ENCODE measurements around the gene SMAD2. TPM values are rescaled to one million over a fixed set of nuclear protein-coding genes. Genes with fewer than 3 reads are reported as not detected.

Gene SMAD2
- total and polyA plus RNA-seq, 2 of the 8 experiments (the other 6 are each of a cell fraction or from before 2014, with no cell fraction given) = 28.4 to 124 TPM

GRCh38 chr18:47800756-47801155 is 129.7 kb downstream of the SMAD2 start:
- Histone ChIP-seq H2BK12ac (ENCODE audit: low read depth, low read length) (no peak overlapping the region), H3K9ac (replicated peaks in 1 of 4; ENCODE audit: extremely low read depth in 1 of 4, low read depth in 3 of 4, low read length in 3 of 4) (no peak overlapping the region), H4K20me1 (replicated peaks in 1 of 2; ENCODE audit: control insufficient read depth in 1 of 2, insufficient read depth in 2 of 2, low read length in 2 of 2) (no peaks in the 10 kb centered on the region), H3K9me3 (ENCODE audit: insufficient read depth in 2 of 2, low read depth in 1 of 2, low read length in 1 of 2) (no peaks in the 10 kb centered on the region; a peak in 1 of 4 replicates), H3K4me1 (replicated peaks in 1 of 4; ENCODE audit: control insufficient read depth in 3 of 4, insufficient read depth in 4 of 4, low read length in 3 of 4) (peaks cover 0 to 3% (median 0%) of the 10 kb centered on the region in 4 experiments; a peak in 2 of 7 replicates), H2AK5ac (ENCODE audit: low read depth, low read length) (no peak overlapping the region), H3K18ac (ENCODE audit: extremely low read depth, low read length) (no peak overlapping the region), H3K14ac (ENCODE audit: insufficient read length) (no peak overlapping the region), H3K36me3 (ENCODE audit: control insufficient read depth in 2 of 4, insufficient read depth in 4 of 4, low read length in 3 of 4) (no peaks in the 10 kb centered on the region), H3K79me1 (ENCODE audit: low read depth, low read length) (no peaks in the 10 kb centered on the region), H2BK5ac (ENCODE audit: low read depth, low read length) (no peak overlapping the region), H2AFZ (ENCODE audit: low read length) (no peak overlapping the region), H3K4ac (replicated peaks; ENCODE audit: insufficient read length, low read depth, low read length) (no peak overlapping the region), H4K5ac (ENCODE audit: insufficient read length, low read depth, low read length) (no peak overlapping the region), H3K23me2 (ENCODE audit: low read depth, low read length) (peaks cover 2% of the 10 kb centered on the region; the same call in 1 of the 2 replicates), H2BK20ac (ENCODE audit: low read length) (no peak overlapping the region), H3K79me2 (ENCODE audit: control insufficient read depth in 1 of 2, insufficient read depth in 2 of 2, low read length in 2 of 2) (no peaks in the 10 kb centered on the region), H3K4me2 (ENCODE audit: insufficient read depth in 1 of 2, low read depth in 2 of 2, low read length in 2 of 2) (no peak overlapping the region), H3K56ac (replicated peaks; ENCODE audit: insufficient read length, low read depth, low read length) (no peak overlapping the region), H3K27me3 (replicated peaks in 1 of 4; ENCODE audit: control insufficient read depth in 3 of 4, extremely low read depth in 1 of 4, insufficient read depth in 3 of 4, low read length in 3 of 4) (no peaks in the 10 kb centered on the region), H3K4me3 (ENCODE audit: extremely low read depth in 1 of 4, insufficient read depth in 2 of 4, low read depth in 3 of 4, low read length in 4 of 4) (no peak overlapping the region), H2BK120ac (replicated peaks; ENCODE audit: low read depth, low read length) (no peak overlapping the region), H2BK15ac (ENCODE audit: low read length) (no peak overlapping the region), H3K23ac (ENCODE audit: insufficient read length) (no peak overlapping the region), H4K91ac (replicated peaks; ENCODE audit: insufficient read length, low read length) (no peak overlapping the region), H3K27ac (ENCODE audit: low read depth, low read length) (no peak overlapping the region), H4K8ac (ENCODE audit: extremely low read depth, insufficient read depth, low read length) (no peak overlapping the region)
- ChIA-PET POLR2A (ENCODE audit: partially characterized antibody) (interaction anchor here (1.8 kb wide), 1 partner anchor 18 kb away, joined by 5 read pairs; no protein-coding TSS in a partner anchor), CTCF (ENCODE audit: partially characterized antibody) (interaction anchor here (2.3 kb wide), 1 partner anchor 11 kb away, joined by 7 read pairs; no protein-coding TSS in a partner anchor)
- DNase-seq (ENCODE audit: low read depth in 1 of 2, low spot score in 2 of 2) (no peak), FAIRE-seq (no peak)
- TF ChIP-seq CEBPB (IDR thresholded peaks at IDR 0.05; ENCODE audit: low read depth, low read length) (no peak), RAD21 (IDR thresholded peaks at IDR 0.05 in 1 of 2, conservative IDR thresholded peaks at IDR 0.05 in 1 of 2; ENCODE audit: low read depth in 2 of 2, low read length in 2 of 2) (no peak), HDAC6 (IDR thresholded peaks at IDR 0.05; ENCODE audit: low read depth, low read length) (no peak), BRCA1 (IDR thresholded peaks at IDR 0.05; ENCODE audit: low read depth, low read length) (no peak), EGR1 (IDR thresholded peaks at IDR 0.05; ENCODE audit: borderline replicate concordance, low read depth, low read length) (no peak), HDAC2 (IDR thresholded peaks at IDR 0.05; ENCODE audit: borderline replicate concordance in 1 of 2, low read depth in 2 of 2, low read length in 2 of 2) (no peak), ZNF274 (IDR thresholded peaks at IDR 0.05; ENCODE audit: borderline replicate concordance, extremely low read depth, low read length) (no peak), CHD1 (IDR thresholded peaks at IDR 0.05; ENCODE audit: low read depth, low read length) (no peak)
- WGBS, 2 experiments (ENCODE audit: extremely low coverage in 1 of 2, insufficient coverage in 1 of 2, insufficient read length in 1 of 2, insufficient replicate concordance in 2 of 2, low coverage in 1 of 2, low lambda C conversion rate in 2 of 2, missing lambda C conversion rate in 1 of 2) = 86% methylated on average over 6 of the region's 6 CpGs; no CpG with 5 or more reads in 1 of the 2 experiments
